GM19240 (cell line): Measurements from ENCODE around the gene NPAS3.

Experiments
- DNase-seq: peaks from one replicate; pipeline ENCODE4 v3.0.0; 2011; ENCODE audit warnings: low spot score; ENCODE audit not compliant: insufficient read length

NPAS3 gene

DNA sequence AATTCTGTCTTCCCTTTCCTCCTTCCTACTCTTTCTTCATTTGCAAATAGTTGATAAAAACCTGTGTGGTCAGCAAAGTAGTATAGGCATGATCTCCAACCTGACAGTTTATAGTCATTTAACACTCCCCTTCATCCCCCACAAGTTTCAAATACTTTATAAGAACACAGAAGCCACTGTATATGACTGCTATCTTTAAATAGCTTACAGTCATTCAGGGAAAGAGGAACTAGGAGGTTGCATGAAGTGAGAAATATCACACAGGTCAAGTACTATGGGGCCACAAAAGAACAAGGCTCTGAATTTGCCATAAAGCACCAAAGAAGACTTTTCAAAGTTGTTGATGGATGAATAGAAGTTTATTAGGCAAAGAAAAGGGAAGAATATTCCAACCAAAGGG, 431.3 kb downstream of the NPAS3 start:
- no peak for DNase-seq

- no peak for DNase-seq
These were observed 431.7 kb downstream of the NPAS3 start for GRCh38 chr14:33370426-33370825.

DNA sequence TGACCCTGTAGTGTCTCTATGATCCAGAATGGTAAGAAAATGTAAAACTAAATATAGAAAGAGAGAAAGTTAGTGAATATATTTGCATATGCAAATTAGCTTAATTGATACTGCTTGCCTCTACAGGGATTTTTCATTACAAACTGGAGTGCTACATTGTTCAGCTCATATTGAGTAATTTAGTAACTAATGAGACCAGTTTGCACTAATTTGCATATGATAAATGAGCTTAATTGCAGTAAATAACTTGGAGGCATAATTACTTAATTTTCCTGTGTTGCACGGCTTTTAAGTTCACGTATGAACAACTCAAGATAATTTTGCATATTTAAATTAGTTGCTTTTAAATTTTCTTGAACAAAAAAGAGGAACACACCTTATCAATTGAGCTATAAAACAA, 436.5 kb downstream of the NPAS3 start:
- no peak for DNase-seq

DNA sequence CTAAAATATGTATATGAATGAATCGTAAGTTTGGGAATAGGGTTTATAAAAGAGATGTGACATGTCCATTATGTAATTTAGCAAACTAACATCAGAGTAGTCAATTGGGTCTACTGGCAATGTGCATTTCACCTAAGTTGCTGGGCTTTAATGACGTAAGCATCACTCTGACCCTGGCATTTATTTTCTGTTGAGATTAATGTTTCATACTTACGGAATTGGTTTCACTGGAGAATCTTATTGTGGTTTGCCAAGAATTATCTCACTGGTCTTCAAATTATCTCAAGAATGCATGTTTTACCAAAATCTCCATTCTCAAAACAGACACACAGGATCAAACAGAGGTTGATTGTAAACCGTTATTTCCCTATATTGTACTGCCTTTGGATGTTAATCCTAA, 437.1 kb downstream of the NPAS3 start:
- DNase-seq, result no peak

- no peak for DNase-seq
These were observed 437.8 kb downstream of the NPAS3 start for GRCh38 chr14:33376510-33376909.

GRCh38 chr14:33377596-33378390, 439.1 kb downstream of the NPAS3 start:
- DNase-seq, result no peak

- no peak for DNase-seq
These were observed 443.0 kb downstream of the NPAS3 start for GRCh38 chr14:33381717-33382116.

GRCh38 chr14:33386140-33386539, 447.5 kb downstream of the NPAS3 start:
- DNase-seq, result no peak

DNA sequence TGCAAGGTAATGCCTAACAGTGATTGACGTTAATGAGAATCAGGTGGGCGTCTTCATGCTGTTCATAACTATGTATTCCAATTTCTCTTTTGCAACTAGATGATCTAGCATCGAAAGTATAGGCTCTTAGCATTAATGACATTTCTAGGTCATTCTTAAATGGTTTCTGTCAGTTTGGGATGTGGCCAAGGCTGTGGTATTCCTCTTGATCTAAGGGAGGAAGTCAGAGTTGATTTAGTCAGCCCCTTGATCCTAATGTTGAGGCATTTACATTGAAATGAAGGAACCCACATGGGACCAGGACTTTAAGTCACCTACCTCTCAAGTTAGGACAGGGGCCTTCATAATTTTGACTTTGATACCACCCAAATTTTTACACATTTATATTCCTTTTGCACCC, 448.1 kb downstream of the NPAS3 start:
- no peak for DNase-seq

DNA sequence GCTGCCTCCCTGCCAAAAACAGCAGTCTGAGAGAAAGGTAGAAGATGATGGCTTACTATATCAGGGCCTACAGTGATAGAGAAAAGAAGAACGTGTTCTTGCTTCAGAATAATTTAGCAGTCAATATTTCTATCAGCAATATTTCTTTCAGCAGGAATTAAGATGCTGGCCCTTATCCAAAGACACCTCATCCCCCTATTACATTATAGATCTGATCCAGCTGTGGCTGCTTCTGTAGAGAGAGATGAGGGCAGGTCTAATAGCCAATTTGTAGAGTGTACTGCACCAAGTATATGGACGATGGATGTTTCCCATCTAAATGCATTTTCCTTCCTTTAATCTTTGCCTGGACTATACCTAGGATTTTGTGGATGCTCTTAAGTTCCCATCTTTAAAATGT, 451.7 kb downstream of the NPAS3 start:
- no peak for DNase-seq

GRCh38 chr14:33393231-33393894, 454.7 kb downstream of the NPAS3 start:
- no peak for DNase-seq

GRCh38 chr14:33393895-33394368, 455.3 kb downstream of the NPAS3 start:
- DNase-seq, result no peak

GRCh38 chr14:33401311-33401710, 462.6 kb downstream of the NPAS3 start:
- DNase-seq, result no peak

GRCh38 chr14:33402604-33403003, 463.9 kb downstream of the NPAS3 start:
- DNase-seq, result no peak

GRCh38 chr14:33404054-33404453, 465.4 kb downstream of the NPAS3 start:
- DNase-seq, result no peak

DNA sequence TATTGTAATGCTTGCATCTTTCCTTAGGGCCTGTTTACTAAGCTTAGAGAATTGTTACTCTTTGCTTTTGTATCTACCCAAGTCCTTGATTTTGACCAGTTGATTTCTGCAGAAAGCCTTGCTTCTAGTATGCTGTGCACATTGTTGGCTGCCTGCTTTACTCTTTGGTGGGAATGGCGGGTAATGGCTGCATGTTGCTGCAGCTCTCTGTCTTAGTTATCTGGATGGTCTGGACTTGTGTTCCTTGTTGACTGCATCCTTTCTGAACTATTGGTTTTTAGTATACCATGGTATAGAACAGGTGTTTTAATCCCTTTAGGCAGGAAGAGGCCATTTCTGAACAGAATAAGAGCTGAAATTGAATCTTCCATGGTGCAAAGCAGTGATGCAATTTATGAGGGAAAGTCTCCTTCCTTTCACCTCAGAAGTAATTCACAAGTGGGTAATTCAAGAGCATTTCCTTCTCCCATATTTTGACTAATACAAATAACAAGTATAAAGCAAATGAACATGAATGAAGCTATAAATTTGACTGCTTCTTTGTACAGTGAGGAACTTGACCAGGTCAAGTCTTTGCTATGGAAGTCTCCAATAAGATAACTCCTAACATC, 466.4 kb downstream of the NPAS3 start:
- no peak for DNase-seq

GRCh38 chr14:33406766-33407165, 468.1 kb downstream of the NPAS3 start:
- DNase-seq, result no peak

GRCh38 chr14:33408291-33408690, 469.6 kb downstream of the NPAS3 start:
- no peak for DNase-seq

DNA sequence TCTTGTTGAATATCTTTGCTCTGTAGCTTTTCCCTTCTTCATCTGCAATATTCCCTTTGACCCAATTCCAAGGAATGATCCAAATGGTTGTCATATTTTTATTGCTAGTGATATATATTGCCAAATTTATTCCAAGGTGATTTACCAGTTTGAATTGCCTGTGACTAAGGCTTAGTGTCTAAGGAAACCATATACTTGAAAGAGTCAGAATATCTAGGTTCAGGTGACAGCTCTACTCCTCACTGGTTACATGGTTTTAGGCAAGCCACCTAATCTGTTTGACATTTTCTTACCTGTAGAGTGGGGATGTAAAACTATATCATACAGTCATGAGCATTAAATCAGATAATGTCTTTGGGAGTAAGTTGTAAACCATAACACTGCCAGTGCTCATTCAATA, 473.8 kb downstream of the NPAS3 start:
- DNase-seq, result no peak

DNA sequence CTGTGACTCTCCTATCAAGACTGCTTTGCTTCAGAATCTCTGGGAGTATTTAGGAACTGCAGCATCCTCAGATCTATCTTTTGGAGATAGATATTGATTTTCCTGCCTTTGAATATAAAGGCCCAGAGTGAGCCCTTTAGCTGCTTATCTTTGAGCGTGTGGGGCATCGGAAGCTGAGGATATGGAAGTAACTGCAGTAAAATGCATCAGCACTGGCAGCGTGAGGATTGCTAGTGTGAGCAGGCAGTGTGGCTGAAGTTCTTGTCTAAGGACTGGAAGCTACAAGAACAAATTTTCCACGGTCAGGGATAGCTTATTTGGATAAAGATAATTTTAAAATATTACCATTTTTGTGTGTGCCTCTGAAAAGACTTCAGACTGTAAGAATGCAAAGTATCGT, 474.7 kb downstream of the NPAS3 start:
- DNase-seq, result no peak

DNA sequence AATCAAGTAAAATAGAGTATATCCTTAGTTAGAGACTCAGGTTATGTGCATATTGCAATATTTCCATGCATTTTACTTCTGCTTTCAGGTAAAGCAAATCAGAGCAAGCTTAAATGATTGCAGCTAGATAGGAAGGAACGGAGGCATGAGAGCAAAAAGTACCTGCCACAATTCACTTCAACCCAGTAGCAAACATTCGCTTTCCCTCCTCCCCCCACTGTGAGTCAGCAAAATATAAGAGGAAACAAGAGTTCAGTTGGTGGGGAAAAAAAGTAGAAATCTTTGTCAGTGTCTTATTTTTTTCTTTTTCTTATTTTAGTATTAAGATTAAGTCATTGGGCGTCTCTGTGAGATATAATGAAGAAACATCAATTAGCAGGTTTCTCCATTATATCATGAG, 475.4 kb downstream of the NPAS3 start:
- no peak for DNase-seq

DNA sequence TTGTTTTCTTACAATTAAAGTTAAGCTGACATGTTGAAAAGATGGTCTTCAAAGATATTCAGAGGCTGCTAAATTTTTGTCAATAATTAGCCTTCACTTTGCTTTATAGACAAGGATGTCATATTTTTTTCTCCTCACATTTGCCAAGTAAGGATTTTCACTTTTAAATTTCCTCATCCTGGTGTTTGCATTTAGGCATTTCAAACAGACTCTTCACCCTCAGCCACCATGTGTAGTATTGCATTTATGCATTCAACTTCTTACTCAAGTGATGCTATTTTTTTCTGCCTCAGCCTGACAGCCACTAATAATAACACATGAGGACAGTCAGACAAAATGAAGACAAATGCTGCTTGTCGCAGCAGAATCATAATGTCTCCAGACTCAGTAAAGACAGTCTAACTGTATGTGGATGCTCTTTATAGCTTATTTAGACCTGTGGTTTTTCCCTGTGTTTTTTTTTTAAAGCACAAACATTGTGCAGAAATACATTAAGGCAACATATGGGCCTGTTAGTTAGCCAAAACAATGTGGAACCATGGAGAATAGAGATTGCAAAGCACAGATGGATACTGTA, 481.5 kb downstream of the NPAS3 start:
- no peak for DNase-seq
